NCI-H2107 treated with DMSO at 0.1 percent for 48 hours (cell line): ENCODE data around the gene LRRC15.

ENCODE experiments used
- DNase-seq: peaks from one replicate; lab custom pipeline; 2025; ENCODE audit not compliant: unreplicated experiment; lab: John Stamatoyannopoulos, UW

Gene LRRC15

DNA sequence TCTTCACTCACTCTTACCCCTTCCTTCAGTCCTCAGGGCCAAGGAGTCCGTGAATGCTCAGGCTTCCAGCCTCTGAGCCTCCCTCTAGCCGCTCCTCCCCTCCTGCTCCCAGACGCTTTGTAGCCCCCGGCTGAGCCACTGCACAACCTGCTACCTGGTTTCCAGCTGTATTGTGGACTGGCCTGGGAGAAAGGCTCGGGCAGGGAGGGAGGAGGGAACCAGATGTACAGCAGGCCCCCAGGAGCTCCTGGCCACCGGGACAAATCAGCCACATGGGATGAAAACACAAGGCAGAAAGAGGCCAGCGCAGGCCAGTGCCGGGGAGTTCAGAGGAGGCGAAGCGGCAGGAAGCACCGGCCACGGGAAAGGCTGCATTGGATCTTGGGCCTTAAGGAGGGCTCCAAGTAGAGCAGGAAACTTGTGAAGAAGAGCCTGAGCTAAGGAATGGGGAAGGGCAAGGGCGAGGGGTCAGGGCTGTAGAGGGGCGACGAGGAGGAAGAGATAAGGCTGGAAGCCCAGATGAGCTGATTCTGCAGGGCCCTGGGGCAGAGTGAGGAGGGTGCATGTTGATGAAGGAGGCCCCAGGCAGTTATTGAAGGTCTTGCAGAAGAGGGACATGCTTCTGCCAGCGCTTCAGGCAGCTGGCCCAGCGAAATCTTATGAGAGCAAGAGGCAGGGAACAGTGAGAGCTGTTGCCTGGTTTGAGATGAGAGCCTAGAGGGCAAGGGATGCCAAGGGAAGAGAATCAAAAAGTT is 32.8 kb downstream of the LRRC15 start:
- no peak for DNase-seq

DNA sequence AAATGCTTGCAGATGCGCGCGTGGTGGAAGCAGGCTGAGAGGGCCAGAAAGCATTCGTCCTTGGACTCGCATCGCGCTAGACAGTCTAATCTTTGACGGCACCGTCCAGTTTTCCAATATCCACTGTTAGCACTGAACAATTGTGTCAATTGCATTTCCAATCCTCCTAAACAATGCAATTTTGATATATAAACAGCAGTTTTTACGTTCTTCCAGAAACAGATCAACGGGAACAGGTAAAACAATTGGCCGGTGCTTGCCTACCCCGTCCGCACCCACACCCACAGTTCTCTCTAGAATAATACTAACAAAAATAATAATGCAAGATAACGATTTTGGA is 35.6 kb downstream of the LRRC15 start:
- no peak for DNase-seq

DNA sequence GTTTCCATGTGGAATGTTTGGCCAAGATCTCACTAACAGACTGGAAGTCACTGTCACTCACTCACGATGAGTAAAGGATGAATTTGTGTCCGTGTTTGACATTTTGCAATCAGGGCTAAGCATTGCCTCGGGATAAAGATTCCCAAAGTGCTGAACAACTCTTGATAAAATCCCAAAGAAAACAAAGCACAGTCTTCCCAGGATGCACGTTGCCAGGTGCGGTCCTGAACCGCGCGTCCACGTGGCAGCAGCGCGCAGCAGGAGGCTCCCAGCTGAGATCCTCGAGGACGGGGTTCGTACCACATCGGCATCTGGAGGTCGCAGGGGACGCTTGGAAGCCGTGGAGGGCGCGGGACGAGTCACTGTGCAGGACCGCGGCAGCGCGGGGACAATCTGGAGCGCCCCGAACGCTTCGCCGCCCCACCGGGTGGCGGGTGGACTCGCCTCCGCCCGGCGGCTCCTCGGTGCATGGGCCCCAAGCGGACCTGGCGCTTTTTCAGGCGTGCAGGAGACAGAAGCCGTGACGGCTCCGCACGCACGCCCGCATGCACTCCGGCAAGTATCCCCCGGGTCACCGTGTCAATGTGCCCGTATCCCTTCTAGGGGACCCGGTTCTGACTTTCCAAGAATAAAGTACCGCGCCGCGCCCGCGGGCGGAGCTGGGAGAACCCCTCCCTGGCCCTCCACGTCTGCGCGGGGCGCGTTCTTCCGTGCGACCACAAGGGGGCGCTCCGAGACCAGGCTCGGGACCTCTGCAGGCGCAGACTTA is 36.1 kb downstream of the LRRC15 start:
- DNase-seq = no peak

DNA sequence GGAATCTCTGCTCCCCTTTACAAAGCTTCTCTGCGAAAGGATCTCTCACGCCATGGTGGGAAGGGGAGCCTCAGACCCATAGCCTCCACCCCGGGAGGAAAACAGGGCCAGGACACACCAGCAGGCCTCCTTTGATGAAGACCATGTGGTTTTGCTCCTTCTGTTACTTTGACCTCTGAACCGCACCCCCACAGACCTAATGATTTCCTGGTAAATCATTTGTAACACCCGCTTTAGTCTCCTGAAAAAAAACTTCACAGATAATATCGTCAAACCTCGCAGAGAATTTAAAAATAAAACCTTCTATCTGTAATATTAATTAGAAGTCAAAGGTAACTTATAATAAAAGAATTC is 36.7 kb downstream of the LRRC15 start:
- no peak for DNase-seq

DNA sequence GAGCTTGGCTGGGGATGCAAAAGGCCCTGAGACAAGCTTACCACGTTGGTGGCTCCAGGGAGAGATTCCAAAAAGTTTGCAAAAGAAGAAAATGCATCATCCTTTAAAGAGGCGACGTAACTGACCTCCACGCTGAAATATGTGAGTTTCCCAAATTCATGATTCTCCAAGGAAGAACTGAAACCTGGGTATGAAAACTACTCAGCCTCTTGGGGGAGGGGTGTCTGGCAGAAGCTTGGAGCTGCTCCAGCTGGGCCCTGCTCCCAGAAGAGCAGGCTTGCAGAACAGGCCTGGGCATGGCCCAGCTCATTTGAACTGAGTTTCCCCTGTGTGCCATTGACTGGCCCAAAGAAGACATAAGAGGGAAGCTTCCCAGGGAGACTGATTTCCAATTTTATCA is 39.0 kb downstream of the LRRC15 start:
- no peak for DNase-seq

DNA sequence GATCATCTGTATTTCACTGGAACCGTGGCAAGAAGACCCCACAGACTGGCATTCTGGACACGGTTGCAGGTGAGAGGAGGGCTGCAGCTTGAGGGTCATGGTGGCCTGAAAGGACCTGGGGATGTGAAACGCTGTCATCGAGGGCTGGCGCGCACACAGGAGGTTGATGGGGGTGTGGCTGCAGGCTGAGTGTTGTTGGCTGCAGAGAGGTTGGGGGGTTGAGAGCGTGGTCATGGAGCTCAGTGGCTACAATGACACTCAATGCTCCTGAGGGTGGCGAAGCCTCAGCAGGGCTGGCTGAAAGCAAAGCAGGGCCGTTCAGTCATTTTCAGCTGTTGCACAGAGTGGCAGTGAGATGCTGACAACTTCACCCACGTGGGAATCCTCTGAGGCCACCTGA is 39.4 kb downstream of the LRRC15 start:
- DNase-seq = no peak

DNA sequence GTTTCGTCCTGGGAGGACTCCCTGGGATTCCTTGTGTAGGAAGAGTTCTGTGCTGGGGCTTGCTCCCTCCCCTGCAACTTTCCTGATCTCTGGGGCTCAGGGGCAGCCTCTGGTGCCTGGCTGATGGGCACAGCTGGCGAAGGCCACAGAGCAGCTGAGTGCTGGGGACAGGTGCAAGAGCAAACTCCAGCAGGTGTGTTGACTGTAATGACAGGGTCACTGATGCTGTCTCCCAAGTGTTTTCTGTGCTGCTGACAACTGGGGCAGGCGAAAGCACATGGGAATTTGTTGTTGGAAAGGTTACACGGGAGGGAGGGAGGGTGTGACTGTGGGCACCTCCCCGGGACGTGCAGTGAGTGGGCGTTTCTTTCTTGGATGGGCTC is 40.0 kb downstream of the LRRC15 start:
- DNase-seq = no peak

DNA sequence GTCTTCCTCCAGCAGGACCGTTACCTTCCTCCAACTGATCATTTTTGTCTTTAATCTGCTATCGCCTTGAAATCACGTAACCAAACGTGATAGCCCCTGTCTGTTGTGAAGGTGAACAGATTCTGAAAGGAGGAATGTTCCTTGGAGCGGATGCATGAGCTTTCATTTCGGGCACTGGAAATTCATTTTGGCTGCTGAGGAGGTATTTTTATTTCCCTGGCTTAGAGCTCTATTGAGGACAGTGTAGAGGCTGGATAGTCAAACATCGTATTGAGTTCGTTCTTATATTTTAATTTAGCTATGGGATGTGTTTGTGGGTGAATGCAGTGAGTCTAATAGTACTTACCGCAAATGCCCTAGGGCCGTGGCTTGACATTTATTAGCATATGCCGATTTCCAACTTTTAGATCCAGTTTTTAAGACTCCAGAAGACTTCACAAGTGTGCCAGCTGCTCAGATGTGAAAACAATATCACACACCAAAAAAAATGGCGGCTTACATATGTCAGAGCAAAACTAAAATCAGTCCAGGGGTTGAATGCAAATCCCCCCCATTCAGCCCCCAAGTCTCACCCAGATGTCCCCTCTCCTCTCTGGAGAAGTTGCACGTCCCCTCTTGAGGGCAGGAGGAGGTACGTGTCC is 40.5 kb downstream of the LRRC15 start:
- no peak for DNase-seq

DNA sequence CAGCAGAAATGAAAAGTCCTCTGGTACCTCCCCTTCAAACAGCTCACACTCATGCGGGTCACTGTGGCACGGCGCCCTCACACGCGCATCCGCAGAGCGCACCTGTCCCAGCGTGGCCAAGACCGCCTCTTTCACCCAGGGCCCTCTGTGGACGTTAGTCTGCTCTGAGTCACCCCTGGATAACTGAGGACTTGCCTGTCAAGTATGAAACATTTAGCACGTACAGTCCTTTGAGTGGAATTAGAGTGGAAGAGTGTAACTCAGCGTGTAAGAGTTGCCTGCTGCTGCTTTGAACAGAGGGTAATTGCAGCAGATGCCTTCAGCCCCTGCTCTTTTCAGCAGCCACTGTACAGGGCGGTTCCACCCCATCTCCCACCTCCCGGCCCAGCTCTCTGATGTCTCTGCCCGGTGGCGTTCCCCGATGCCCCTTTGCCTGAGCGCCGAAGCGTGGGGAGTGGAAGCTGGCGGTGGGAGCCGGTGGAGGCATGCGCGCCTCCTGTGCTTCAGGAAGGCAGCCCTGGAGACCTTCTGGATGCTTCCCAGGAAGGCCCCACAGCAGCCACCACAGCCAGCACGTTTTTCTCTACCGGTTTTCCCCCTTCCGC is 41.4 kb downstream of the LRRC15 start:
- no peak for DNase-seq

DNA sequence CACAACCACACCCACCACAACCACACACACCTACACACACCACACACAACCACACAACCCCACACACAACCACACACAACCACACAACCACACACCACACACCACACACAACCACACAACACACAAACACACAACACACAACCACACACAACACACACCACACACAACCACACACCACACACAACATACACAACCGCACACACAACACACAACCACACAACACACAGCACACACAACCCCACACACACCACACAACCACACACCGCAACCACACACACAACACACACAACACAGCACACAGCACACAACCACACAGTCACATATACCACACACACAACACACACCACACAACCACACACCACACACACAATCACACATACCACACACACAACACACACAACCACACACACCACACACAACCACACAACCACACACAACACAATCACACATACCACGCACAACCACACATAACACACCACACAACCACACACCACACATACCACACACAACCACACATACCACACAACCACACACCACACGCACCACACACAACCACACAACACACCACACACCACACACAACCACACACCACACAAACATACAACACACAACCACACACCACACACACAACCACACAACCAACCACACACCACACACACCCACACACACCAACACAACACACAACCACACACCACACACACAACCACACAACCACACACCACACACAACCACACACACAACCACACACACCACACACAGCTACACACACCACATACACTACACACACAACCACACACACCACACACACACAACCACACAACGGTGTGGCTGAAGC is 42.1 kb downstream of the LRRC15 start:
- no peak for DNase-seq

DNA sequence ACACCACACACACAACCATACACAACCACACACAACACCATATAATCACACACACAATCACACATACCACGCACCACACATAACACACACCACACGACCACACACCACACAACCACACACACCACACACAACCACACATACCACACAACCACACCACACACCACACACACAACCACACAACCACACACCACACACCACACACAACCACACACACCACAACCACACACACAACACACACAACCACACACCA is 42.6 kb downstream of the LRRC15 start:
- DNase-seq = no peak

DNA sequence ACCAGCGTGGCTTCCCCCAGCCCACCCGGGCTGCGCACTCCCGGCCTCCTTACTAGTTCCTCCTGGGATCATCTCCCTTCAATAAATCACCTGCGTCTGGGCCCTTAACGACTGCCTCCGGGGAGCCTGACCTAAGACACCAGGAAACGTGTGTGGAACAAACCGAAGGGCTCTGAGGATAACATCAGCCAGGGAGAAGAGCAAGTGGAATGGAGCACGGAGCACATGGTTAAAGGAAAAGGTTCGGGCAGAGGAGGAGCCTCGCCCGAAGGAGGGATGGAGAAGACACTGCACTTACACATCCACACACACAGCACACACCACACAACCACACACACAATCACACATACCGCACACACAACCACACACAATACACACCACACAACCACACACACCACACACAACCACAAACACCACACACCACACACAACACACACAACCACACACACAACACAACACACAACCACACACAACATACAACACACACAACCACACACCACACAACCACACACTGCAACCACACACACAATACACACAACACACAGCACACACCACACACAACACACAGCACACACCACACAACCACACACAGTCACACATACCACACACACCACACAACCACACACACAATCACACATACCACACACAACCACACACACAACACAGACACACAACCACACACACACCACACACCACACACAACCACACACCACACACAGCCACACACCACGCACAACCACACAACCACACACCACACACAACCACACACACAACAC is 43.2 kb downstream of the LRRC15 start:
- no peak for DNase-seq

DNA sequence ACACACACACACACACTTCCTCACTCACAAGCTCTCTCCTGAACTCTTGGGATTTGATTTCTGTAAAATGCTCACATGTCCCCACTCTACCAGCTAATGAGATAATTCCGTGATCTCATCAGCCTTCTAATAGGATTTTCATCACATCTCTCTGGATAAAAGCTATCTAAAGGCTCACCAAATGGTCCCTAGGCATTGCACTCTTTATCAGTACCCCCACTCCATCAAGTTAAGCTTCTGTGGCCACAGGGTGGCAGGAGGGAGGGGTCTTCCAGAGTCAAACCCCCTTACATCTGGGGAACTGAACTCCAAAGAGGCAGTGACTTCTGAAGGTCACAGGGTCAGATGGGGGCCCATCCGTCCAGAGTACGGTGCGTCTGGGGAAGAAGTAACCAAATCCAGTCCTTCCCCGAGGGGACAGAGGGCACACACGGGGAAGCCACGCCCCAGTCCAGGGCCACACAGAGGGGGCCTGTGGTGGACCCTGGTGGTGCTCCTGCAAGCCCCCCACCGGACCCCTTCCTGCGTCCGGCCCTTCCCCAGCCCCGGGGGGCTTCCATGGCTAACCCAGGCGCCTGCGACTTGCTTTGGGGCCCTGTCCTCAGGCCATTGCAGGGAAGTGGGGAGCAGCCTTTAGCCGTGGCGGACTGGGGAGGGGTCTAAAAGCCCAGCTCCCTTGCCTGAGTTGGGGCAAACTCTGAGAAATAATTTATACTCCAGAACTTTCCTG is 44.0 kb downstream of the LRRC15 start:
- DNase-seq = no peak

DNA sequence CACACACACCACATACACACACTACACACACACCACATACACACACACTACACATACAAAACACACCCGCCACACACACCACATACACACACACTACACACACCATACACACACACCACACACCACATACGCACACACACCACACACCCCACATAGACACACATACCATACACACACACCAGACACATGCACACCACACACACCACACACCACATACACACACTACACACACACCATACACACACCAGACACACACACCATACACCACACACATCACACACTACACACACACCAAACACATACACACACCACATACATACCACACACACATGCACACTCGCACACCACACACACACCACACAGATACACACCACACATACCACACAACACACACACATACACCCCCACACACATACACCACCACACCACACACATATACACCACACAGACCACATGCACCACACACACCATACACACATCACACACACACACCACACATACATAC is 44.7 kb downstream of the LRRC15 start:
- DNase-seq = no peak

DNA sequence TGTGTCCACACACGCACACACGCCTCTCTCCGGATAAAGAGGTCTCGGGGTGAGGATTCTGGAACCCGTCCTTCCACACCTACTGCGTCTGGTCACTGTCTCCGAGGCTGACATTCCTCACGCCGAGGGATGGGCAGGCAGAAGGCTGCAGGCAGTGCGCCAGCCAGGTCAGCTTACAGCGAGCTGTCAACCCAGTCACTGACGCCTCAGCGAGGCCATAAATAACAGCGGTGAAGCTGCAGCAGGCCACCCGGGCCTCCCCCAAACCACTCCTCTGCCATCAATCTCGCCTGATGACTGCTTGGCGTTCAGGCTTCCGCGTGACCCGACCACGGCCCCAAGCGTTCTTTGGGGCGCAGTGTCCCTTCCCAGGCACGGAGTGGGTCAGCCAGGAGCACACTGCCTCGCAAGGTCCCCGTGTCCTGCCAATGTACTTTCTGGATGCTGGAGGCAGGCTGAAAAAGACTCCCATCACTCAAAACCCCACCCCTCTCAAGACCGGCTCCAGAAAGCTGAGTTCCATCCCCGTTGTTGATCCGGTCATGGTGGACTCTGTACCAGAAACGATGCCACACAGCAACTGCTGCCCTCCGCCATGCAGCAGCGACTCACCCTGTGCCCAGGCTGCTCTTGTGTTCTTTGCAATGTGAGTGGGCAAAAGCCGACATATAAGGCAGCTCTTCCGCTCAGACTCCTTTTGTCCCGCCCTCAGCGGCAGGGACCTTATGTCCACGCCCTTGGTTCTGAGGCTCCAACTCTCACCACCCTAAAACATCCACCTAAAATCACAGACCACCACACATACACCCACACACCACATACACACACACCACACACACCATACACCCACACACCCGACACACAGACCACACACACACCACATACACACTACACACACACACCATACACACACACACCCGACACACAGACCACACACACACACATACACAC is 45.5 kb downstream of the LRRC15 start:
- no peak for DNase-seq

DNA sequence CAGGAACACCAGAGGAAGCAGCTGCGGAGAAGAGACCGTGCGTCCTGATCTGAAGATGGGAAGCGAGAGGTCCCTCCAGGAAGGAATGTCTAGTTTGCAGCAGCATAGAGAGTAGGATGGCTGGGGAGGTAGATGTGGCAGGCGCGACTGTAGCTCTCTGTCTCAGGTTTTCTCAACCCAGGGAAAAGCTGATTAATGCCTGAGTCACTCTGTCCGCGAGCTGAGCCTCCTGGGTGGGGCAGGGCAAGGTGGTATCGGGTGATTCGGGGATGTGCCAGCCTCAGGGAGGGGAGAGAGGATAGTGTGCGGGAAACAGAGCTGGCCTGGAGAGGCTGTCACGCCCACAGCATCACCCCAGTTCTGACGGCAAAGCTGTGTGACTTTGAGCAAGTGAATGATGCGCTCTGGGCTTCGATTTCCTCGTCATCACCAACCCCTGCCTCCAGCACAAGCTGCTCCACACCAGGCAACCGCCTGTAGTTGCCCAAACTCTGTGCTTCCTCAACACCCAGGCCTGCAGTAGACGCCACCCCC is 46.8 kb downstream of the LRRC15 start:
- no peak for DNase-seq

DNA sequence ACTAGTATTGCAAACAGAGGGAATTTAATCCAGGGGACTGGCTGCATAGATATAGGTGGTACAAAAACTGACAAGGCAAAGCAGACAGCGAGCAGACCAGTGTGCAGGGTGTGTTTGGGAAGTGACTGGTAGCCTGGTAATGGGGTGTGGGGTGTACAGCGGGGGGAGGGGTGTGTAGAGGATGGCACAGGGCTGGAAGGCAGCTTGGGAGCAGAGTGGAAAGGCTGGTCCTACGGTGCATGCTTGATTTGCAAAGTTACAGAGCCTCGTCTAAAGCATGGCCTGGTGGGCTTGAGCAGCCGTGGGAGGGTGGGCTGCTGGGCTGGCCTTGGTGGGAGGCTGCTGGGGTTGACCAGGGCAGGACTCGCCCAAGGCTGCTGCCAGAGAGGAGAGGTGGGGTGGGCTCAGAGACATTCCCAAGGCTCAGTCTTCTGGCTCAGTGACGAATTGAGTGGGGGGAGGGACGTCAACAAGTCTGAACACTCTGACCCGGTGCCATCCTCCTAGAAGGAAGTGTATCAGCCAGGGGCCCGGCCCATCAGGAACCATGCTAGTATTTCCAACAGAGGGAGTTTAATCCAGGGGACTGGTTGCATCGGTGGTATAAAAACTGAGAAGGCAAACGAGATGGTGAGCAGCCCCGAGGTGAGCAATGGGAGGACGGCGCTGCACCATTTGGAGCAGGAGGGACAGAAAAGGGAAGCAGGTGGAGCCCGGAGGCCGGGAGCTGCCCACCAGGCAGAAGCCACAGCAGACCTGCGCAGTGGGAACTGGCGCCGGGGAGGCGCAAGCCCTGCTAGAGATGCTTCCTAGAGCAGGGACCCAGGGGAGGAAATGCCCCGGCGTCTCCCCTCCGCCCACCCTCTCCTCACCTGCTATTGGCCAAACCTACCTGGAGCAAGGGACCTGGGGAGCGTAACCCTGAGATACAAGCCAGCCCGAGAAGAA is 47.6 kb downstream of the LRRC15 start:
- DNase-seq = no peak
